M059J (cell line): ENCODE measurements around the gene SLC35F1. TPM values are rescaled to one million over a fixed set of nuclear protein-coding genes. Genes with fewer than 3 reads are reported as not detected.
"Not testable (repeated sequence)": the region's sequence is repeated elsewhere in the genome, so short reads cannot be mapped to it uniquely, and the experiment has no call there.

Experiments
- DNase-seq: peaks from one replicate; pipeline ENCODE4 v3.0.0-alpha.2; 2012; ENCODE audit warnings: low read depth
- total RNA-seq: library from RNA; depleted of rRNA; stranded (reverse); fragments of >200 nt; shearing (Covaris generic); gene quantifications from 2 replicates; pipeline ENCODE4 v1.2.3, GENCODE V29; 2014; rRNA removed

Gene SLC35F1
- total RNA-seq, result 0.02 TPM in 1 of 2 replicates, not detected in the other

GRCh38 chr6:117906958-117907600, at the start of gene SLC35F1:
Gene SLC35F1, plus strand, starts transcription at chr6:117907264.
- peak; percentile 15 for DNase-seq

- DNase-seq, result not testable (repeated sequence)
These were observed 48.5 kb upstream of the SLC35F1 start for GRCh38 chr6:117858601-117859000.

- DNase-seq, result no peak
These were observed 45.5 kb upstream of the SLC35F1 start for GRCh38 chr6:117861545-117861944.

GRCh38 chr6:117866561-117866960, 40.5 kb upstream of the SLC35F1 start:
- DNase-seq, result no peak

GRCh38 chr6:117870486-117871242, 36.4 kb upstream of the SLC35F1 start:
- DNase-seq, result no peak

GRCh38 chr6:117880824-117881223, 26.2 kb upstream of the SLC35F1 start:
- no peak for DNase-seq

- DNase-seq, result no peak
These were observed 16.9 kb upstream of the SLC35F1 start for GRCh38 chr6:117890172-117890571.

- no peak for DNase-seq
These were observed 532 bp upstream of the SLC35F1 start for GRCh38 chr6:117906507-117906957.

- DNase-seq, result no peak
These were observed 659 bp downstream of the SLC35F1 start for GRCh38 chr6:117907601-117908245.

- DNase-seq, result no peak
These were observed 1.4 kb downstream of the SLC35F1 start for GRCh38 chr6:117908246-117909068.

- no peak for DNase-seq
These were observed 2.6 kb downstream of the SLC35F1 start for GRCh38 chr6:117909638-117910037.

GRCh38 chr6:117910549-117910948, 3.5 kb downstream of the SLC35F1 start:
- no peak for DNase-seq

GRCh38 chr6:117911150-117911549, 4.1 kb downstream of the SLC35F1 start:
- DNase-seq, result no peak

GRCh38 chr6:117911660-117912059, 4.6 kb downstream of the SLC35F1 start:
- no peak for DNase-seq

GRCh38 chr6:117915846-117916245, 8.8 kb downstream of the SLC35F1 start:
- no peak for DNase-seq

GRCh38 chr6:117916483-117916882, 9.4 kb downstream of the SLC35F1 start:
- no peak for DNase-seq

GRCh38 chr6:117917176-117917575, 10.1 kb downstream of the SLC35F1 start:
- no peak for DNase-seq

- DNase-seq, result no peak
These were observed 11.4 kb downstream of the SLC35F1 start for GRCh38 chr6:117918454-117918853.

GRCh38 chr6:117919275-117919674, 12.2 kb downstream of the SLC35F1 start:
- no peak for DNase-seq

GRCh38 chr6:117919775-117920729, 13.0 kb downstream of the SLC35F1 start:
- no peak for DNase-seq

- no peak for DNase-seq
These were observed 17.6 kb downstream of the SLC35F1 start for GRCh38 chr6:117924690-117925089.
